Skin epidermis (tissue), 12 donors: ENCODE results near the gene ZNF783.
A peak's percentile ranks its signal among the peaks of the same experiment; 100 is the strongest.
"Not testable (repeated sequence)": the region's sequence is repeated elsewhere in the genome, so short reads cannot be mapped to it uniquely, and the experiment has no call there.

Source experiments
- H3K27ac ChIP-seq, 21 experiments: fragments of 200-600 bp; sonication (generic) in 11 of 21; one replicate each; pipeline ENCODE4 v1.5.0; 2020; ENCODE audit warnings: mild to moderate bottlenecking in 3 of 21, inconsistent platforms in 2 of 21, moderate library complexity in 2 of 21
- H3K4me3 ChIP-seq, 7 experiments: fragments of 200-600 bp; sonication (generic) in 2 of 7; one replicate each; pipeline ENCODE4 v1.5.0; 2020; ENCODE audit warnings: inconsistent platforms in 2 of 7, mild to moderate bottlenecking in 2 of 7, moderate library complexity in 1 of 7

ZNF783 gene

DNA sequence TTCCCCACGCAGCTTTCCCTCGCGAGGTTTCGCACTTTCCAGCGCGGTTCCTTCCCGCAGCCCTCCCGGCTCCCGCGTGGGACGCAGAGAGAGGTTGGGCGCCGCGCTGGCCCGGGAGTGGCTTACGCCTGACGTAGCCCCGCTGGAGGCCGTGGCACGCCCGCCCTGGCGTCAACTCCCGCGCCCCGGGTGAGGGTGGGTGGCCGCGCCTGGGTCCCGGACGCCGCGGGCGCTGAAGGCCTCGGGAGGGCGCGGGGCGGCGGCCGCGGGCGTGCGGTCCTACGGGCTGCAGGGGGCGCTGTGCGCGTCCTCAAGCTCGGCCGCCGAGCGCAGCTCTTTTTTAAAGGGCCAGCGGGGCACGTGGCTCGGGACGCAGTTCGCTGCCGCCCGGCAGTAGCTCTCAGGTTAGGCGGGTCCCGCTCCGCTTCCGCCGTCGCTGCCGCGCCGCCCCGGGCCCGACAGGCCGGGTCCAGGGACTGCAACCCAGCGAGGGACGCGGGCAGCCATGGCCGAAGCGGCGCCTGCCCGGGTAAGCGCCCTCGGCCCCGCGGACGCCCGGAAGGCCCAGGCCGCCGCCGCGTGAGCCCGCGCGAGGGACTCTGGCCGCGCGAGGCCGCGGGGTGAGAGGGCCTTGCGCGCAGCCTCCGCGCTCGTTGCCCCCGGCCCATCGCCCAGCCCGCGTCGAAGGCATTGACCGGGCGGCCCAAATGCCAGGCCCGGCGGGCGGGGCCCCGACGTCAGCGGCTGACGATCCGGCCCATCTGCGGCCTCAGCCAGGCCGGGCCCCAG is at the start of gene ZNF783:
ZNF783 (plus strand) TSS at position 368 of the 789 bp plus-strand sequence; CDS start at position 506, 138 bp downstream.
- H3K27ac ChIP-seq, result peak within 1 kb of the TSS; percentile 73 to 99 (median 86)

DNA sequence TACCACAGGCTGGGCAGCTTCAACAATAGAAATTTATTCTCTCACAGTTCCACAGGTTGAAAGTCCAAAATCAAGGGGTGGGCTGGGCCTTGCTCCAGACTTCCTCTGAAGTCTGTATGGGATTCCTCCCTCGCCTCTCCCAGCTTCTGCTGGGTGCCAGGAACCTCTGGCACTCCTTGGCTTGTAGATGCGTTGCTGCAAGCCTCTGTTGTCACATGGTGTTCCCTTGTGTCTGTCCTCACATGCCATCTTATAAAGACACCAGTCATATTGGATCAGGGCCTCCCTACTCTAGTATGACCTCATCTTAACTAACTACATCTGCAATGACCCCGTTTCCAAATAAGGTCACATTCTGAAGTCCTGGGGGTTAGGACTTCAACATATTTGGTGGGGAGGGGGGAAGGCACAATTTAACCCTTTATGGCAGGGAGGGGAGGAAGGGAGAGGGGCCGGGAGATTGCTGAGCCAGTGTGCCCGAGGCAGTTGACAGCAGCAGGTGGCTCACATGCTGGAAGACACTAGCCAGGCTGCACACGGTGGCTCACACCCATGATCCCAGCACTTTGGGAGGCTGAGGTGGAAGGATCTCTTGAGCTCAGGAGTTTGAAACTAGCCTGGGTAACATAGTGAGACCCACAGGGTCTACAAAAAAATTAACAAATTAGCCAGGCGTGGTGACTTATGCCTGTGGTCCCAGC is 47.8 kb upstream of the ZNF783 start:
- H3K27ac ChIP-seq, result no peak overlapping the region
- H3K4me3 ChIP-seq, result no peak overlapping the region

More for the DNA sequence above, at the start of gene ZNF783:
- peak within 1 kb of the TSS; percentile 40 to 66 (median 51) for H3K4me3 ChIP-seq

DNA sequence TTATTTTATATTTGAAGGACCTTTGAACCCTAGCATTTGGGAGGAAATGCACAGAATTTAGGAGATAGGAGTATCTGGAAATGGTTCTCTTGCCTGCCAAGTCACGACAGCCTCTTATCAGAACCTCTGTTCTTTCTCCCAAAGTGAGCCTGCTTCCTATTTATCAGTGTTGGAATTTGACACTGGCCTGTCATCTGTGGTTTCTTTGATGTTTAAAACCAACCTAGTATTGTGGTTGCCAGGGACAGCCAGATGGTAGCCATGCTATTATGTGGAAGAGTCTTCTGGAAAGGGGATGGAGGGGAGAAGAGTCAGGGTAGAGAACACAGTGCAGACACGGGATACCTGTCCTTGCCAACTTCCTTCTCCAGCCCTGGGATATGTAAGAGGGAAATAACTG is 45.6 kb upstream of the ZNF783 start:
- H3K27ac ChIP-seq, result no peak overlapping the region
- no peak overlapping the region for H3K4me3 ChIP-seq

DNA sequence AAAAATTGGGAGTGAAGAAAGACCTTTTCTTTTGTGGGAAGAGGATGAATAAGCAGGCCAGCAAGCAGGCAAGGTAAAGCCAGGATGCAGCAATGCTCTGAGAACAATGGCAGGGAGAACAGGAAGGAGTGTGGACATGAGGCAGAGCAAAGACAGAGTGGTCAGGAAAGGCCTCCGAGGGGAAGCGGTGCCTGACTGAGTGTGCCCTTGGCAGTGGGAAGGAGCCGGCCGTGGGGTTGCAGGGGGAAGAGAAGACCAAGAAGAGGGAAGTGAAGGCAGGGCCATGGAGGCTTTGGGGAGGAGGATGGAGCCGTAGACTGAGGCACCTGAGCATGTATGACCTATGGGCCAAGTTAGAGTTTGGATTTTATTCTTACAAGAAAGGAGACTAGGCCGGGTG is 44.4 kb upstream of the ZNF783 start:
- no peak overlapping the region for H3K27ac ChIP-seq

DNA sequence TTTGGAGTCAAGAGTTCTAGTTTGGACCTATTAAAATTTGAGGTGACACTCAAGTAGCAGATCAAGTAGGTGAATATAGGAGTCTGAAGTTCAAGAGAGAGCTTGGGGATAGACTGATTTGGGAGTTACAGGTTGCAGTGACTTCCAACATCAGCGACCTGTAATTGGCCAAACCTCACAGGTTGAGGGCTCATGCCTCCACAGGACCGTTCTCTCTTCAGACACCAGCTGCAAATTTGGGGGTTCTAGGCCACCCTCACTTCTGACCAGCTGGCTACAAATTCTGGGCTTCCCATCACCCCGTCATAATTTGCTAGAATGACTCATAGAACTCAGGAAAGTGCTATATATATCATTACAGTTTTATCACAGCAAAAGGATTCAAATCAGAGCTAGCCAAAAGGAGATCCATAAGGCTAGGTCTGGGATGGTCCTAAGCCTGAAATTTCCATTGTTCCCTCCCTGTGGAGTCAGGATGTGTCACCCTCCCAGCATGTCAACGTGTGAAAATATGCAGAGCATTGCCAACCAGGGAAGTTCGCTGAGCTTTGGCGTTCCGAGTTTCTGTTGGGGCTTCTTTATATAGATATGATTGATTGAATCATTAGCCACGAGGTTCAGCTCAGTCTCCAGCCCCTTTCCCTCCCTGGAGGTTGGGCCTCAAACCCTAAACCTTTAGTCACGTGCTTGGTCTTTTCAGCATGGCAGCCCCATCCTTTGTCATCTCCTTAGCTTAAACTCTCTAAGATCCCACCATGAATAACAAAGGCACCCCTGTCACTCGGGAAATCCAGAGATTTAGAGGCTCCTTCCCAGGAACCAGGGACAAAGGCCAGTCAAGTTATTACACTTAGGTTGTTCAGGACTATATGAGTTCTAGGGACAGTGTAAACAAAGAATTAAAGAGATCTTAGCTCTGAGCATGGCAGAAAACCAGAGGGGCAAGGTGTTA is 43.3 kb upstream of the ZNF783 start:
- no peak overlapping the region for H3K4me3 ChIP-seq
- H3K27ac ChIP-seq, result no peak overlapping the region

More for the DNA sequence above, 44.4 kb upstream of the ZNF783 start:
- no peak overlapping the region for H3K4me3 ChIP-seq

DNA sequence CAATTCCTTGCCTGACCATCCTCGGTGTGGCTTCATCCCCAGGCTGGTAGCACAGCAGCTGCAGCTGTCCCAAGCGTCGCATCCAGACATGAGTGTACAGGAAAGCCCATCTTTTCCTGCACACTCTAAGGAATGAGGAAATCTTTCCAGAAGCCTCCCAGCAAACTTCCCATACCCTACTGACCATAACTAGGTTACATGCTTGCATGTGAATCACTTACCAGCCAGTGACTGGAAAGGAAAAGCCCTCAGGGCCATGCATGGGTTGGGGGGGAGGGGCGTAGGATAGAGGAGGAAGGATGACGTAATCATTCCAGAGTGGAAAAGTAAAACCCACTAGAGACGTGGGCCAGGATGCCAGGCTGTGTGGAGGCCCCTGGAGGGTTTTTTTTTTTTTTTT is 41.5 kb upstream of the ZNF783 start:
- no peak overlapping the region for H3K4me3 ChIP-seq
- H3K27ac ChIP-seq, result no peak overlapping the region

DNA sequence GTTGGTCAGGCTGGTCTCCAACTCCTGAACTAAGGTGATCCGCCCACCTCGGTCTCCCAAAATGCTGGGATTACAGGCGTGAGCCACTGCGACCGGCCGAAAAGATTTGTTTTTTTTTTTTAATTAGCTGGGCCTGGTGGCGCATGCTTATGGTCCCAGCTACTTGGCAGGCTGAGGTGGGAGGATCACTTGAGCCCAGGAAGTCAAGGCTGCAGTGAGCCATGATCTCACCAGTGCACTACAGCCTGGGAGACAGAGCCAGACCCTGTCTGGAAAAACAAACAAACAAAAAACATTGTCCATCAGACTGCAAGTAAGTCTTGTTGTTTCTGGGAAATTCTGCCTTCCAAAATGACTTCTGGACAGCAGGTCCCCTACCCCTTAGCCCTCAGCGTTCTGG is 38.8 kb upstream of the ZNF783 start:
- H3K4me3 ChIP-seq, result no peak overlapping the region
- no peak overlapping the region for H3K27ac ChIP-seq

DNA sequence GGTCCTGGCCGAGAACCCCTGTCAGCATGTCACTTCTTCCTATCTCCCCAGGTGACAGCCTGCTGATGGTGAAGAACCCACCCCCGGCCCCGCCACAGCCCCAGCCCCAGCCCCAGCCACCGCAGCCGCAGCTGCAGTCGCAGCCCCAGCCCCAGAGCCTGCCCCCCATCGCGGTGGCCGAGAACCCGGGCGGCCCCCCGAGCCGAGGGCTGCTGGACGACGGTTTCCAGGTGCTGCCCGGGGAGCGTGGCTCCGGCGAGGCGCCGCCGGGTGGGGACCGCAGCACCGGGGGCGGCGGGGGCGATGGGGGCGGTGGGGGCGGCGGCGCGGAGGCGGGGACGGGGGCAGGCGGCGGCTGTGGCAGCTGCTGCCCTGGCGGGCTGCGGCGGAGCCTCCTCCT is 38.2 kb upstream of the ZNF783 start:
- H3K27ac ChIP-seq, result no peak overlapping the region

DNA sequence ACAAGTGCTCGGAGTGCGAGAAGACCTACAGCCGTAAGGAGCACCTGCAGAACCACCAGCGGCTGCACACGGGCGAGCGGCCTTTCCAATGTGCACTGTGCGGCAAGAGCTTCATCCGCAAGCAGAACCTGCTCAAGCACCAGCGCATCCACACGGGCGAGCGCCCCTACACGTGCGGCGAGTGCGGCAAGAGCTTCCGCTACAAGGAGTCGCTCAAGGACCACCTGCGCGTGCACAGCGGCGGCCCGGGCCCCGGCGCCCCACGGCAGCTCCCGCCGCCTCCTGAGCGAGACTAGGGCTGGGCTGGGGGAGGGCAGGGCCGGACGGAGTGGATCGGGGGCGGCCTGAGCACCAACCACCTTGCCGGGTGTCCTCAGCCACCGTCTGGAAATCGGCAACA is 37.6 kb upstream of the ZNF783 start:
- Histone ChIP-seq H3K27ac (no peak overlapping the region), H3K4me3 (no peak overlapping the region)

More for the DNA sequence above, 38.2 kb upstream of the ZNF783 start:
- no peak overlapping the region for H3K4me3 ChIP-seq

DNA sequence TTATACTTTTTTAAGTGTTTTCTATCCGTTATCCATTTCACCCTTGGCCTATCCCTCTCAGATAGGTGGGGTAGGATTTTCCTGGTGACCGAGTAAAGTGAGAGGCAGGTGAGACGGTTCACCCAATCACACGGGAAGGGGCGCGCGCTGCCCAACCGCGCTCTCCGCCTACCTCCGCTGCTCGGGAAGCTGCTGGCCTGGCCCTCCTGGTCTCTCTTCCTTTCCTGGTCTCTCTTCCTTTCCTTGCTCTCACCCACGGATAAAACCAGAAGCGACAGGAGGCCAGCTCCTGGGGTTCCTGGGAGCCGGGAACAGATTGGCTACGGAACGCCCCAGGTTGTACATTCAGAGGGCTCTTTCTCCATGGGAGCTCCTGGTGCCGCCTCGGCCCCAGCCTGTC is 36.9 kb upstream of the ZNF783 start:
- H3K27ac ChIP-seq, result no peak overlapping the region
- H3K4me3 ChIP-seq, result no peak overlapping the region

DNA sequence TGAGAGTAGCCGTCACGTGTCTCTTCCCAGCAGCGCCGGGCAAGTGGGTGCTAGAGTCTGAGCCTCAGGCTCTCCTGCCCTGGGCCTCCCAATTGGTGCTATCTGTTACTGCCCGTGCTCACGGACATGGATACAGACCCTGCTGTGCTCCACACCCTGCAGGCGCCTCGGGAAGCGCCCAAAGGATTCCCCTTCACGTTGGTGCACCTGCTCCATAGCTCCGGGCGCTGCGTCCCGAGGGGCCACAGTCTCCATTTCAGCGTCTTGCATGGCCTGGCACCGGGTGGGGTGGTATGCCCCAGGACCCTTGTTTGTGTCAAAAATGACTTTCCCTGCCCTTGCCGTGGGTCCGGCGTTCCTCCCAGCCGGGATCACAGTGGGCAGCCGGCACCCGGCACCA is 36.3 kb upstream of the ZNF783 start:
- H3K4me3 ChIP-seq, result no peak overlapping the region
- H3K27ac ChIP-seq, result no peak overlapping the region

DNA sequence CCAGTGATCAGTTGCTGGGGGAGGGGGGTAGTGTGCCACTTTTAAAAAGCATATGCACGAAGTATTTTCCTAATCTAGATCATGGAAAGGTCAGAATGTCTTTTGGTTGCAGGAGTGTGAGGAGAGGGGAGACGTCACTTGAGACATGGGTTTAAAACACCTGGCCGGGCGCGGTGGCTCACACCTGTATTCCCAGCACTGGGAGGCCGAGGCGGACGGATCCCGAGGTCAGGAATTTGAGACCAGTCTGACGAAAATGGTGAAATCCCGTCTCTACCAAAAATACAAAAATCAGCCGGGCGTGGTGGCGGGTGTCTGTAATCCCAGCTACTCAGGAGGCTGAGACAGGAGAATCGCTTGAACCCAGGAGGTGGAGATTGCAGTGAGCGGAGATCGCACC is 35.6 kb upstream of the ZNF783 start:
- H3K4me3 ChIP-seq, H3K27ac ChIP-seq: not testable (repeated sequence)

DNA sequence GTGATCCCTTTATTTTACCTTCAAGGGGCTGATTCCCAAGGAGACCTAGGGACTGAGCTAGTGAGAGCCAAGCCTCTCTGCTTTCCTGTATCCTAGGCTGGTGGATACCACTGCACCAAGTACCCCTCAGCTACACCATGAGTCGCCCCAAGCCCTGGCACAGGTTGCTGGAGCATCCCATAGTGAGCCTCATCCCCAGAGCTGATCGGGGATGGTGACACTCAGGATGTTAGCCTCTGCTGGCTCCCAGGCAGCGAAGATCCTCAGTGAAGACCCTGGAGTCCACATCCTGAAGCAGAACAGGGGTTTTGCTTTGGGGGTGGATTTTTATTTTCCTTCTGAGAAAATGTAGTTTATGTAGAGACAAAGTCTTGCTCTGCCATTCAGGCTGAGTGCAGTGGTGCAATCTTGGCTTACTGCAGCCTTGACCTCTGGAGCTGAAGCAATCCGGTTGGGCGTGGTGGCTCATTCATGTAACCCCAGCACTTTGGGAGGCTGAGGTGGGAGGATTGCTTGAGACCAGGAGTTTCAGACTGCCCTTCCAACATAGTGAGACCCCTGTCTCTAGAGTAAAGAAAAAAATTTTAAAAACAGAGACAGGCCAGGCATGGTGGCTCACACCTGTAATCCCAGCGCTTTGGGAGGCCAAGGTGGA is 35.0 kb upstream of the ZNF783 start:
- Histone ChIP-seq H3K4me3 (no peak overlapping the region), H3K27ac (no peak overlapping the region)

DNA sequence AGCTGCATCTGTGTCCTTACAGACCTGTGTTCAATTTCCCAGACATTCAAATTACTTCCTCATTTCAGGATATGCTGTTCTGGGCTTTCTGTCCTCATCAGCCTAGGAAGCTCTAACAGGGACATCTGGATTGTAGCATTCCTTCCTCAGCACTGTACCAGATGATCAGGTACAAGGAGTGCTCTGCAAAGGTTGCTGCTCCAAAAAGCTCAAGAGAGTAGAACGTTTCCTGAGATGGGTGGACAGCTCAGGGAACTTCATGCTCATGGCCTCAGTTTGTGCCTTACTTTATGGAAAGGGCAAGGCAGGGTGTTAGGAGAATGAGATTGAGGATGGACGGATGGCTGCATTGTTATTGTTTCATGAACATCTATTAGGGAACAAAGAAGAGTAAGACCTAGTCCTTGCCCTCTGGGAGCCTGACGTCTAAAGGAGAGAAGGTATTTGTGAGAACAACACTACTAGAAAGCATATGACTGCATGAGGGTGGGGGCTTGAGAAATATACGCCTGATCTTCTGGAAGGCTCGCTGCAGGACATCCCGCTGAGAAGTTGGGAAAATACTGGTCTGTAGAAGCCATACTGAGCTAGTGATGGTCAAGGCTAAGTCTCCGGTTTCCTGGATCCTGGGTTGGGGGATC is 33.0 kb upstream of the ZNF783 start:
- Histone ChIP-seq H3K27ac (no peak overlapping the region), H3K4me3 (no peak overlapping the region)

DNA sequence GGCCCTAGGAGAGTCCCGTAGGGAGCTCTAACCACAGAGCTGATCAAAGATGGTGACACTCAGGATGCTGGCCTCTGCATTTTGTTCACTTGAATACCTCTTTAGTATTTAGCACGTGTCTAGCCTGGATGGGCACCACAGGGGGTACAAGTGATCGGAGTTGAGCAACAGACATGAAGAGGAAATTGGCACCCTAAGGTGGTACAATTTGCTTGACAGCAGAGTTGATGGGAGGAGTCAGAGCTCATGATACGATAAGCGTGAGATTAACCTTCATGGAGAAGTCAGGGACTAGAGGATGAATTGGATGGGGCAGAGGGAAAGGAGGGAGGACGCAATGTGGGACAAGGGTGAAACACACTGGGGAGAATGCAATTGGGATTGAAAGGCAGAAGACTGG is 32.5 kb upstream of the ZNF783 start:
- Histone ChIP-seq H3K27ac (no peak overlapping the region), H3K4me3 (no peak overlapping the region)

DNA sequence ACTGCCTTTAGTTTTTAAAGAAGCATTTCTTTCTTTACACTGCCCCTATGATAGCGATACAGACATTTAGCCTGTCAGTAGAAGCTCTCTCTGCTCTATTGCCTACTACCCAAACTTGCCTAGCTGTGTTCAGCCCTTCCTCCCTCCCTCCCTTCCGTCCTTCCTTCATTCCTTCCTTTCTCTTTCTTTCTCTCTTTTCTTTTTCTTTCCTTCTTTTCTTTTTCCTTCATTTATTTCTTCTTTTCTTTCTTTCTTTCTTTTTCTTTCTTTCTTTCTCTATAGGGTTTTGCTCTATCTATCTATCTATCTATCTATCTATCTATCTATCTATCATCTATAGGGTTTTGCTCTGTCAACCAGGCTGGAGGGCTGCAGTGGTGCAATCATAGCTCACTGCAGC is 29.6 kb upstream of the ZNF783 start:
- H3K4me3 ChIP-seq, result no peak overlapping the region
- H3K27ac ChIP-seq, result peak overlapping the region in 2 of 21 experiments; percentile 4 to 55

DNA sequence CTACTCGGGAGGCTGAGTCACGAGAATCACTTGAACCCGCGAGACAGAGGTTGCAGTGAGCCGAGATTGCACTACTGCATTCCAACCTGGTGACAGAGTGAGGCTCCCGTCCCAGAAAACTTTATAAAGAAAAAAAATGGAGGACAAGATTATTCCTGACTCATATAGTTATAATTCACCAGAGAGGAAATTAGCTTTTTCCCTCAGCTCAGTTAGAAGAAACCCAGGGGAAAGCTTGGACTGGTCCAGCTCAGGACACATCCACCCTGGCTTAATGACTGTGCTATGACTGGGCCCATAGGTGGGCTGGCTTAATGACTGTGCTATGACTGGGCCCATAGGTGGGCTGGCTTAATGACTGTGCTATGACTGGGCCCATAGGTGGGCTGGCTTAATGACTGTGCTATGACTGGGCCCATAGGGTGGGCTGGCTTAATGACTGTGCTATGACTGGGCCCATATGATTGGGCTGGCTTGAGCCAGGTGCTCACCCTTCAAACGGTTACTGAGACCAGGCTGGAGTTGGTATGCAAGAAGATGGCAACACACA is 28.3 kb upstream of the ZNF783 start:
- peak overlapping the region in 4 of 21 experiments; percentile 1 to 67 (median 38) for H3K27ac ChIP-seq
- H3K4me3 ChIP-seq, result not testable (repeated sequence)

DNA sequence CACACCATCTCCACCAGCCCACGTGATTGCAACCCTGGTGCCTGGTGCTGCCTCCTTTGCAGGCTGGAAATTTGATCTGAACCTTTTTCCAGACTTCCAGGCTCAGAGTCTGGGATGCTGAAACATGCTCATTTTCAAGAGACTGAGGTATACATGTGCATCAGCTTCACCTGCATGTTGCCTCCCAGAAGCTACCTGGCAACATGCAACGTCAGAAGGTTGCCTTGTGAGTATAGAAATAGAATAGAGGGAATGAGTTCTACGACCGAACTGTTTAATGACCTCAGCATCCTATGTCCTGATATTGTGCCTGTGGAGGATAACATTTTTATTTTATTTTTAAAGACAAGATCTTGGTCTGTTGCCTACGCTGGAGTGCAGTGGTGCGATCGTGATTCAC is 24.5 kb upstream of the ZNF783 start:
- no peak overlapping the region for H3K27ac ChIP-seq
- no peak overlapping the region for H3K4me3 ChIP-seq

DNA sequence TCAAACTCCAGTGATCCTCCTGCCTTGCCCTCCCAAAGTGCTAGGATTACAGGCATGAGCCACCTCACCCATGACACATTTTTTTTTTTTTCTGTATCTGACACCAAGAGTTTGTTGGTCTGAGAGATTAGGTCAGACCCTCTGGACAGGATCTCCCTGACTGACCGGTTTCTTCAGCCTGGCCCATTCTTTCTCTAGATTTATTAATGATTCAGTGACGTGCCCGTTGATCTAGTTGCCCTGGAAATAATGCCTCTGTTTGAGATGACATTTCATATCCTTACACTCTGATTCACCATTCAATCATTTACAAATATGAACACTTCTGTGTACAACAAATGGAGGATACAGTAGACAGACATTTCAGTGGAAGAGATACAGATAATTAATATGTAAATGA is 23.9 kb upstream of the ZNF783 start:
- Histone ChIP-seq H3K27ac (no peak overlapping the region), H3K4me3 (no peak overlapping the region)
